ENCODE data around the gene CXCL11.

GRCh38 chr4:76013540-76013939 is 22.3 kb downstream of the CXCL11 start:
- TF ChIP-seq CTCF (IDR thresholded peaks at IDR 0.05 in 4 of 5, conservative IDR thresholded peaks at IDR 0.05 in 1 of 5) = no peak
- no peak for TF ChIP-seq POLR2A (IDR thresholded peaks at IDR 0.05)

All from gastrocnemius medialis (tissue), 4 donors.